ENCODE measurements around the gene STAC3.

Gene STAC3

DNA sequence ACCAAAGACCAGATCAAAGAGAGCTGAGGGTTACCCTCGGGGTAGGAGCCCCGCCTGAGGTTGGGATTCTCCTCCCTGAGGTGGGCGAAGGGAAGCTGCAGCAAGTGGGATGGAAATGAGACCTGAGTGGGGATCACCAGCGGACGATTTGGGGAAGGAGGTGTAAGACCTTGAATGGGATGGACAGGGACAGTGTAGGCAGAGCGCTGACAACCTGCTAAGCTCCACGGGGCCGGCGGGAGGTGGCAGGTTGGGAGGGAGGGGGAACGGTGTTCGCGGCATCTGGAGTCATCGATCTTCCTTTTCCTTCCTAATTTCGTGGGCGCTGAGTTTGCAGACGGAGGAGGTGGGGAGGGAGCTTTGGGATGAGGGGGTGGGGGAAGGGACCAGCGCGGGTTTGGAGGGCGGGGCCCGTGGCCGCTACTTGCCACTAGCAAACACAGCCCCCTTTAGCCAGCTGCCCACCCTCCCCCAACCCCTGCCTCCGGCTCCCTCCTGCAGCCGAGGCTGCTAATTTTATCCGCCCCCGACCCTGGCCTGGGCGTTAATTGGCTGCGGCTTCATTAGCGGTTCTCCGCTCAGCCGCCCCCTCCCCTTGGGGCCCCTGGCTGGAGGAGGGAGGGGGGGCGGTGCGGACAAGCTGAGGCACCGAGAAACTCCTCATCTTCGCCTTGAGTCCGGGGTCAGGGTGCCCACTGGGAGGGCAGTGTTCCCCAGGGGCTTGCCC is 24.2 kb downstream of the STAC3 start:
- POLR2A ChIA-PET: interaction anchor here (0.7 to 2.7 kb wide), 5 partner anchors 9 to 99 kb away, joined by 3 to 16 read pairs (median 4); partner anchors contain the start of gene LRP1
- TF ChIP-seq KLF9 (tag by site-specific recombination; IDR thresholded peaks at IDR 0.05; ENCODE audit: low read depth): peak; percentile 19; the same call in 1 of the 2 replicates
- TF ChIP-seq ZBTB17 (tag by site-specific recombination; IDR thresholded peaks at IDR 0.05): peak; percentile 95
- TF ChIP-seq, protein P1, sequence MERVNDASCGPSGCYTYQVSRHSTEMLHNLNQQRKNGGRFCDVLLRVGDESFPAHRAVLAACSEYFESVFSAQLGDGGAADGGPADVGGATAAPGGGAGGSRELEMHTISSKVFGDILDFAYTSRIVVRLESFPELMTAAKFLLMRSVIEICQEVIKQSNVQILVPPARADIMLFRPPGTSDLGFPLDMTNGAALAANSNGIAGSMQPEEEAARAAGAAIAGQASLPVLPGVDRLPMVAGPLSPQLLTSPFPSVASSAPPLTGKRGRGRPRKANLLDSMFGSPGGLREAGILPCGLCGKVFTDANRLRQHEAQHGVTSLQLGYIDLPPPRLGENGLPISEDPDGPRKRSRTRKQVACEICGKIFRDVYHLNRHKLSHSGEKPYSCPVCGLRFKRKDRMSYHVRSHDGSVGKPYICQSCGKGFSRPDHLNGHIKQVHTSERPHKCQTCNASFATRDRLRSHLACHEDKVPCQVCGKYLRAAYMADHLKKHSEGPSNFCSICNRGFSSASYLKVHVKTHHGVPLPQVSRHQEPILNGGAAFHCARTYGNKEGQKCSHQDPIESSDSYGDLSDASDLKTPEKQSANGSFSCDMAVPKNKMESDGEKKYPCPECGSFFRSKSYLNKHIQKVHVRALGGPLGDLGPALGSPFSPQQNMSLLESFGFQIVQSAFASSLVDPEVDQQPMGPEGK (tag by site-specific recombination; IDR thresholded peaks at IDR 0.05): peak; percentile 60; the same call in 1 of the 2 replicates
- peak; percentile 38; the same call in 1 of the 2 replicates for TF ChIP-seq KLF1 (tag by site-specific recombination; IDR thresholded peaks at IDR 0.05)
- TF ChIP-seq, protein P2, sequence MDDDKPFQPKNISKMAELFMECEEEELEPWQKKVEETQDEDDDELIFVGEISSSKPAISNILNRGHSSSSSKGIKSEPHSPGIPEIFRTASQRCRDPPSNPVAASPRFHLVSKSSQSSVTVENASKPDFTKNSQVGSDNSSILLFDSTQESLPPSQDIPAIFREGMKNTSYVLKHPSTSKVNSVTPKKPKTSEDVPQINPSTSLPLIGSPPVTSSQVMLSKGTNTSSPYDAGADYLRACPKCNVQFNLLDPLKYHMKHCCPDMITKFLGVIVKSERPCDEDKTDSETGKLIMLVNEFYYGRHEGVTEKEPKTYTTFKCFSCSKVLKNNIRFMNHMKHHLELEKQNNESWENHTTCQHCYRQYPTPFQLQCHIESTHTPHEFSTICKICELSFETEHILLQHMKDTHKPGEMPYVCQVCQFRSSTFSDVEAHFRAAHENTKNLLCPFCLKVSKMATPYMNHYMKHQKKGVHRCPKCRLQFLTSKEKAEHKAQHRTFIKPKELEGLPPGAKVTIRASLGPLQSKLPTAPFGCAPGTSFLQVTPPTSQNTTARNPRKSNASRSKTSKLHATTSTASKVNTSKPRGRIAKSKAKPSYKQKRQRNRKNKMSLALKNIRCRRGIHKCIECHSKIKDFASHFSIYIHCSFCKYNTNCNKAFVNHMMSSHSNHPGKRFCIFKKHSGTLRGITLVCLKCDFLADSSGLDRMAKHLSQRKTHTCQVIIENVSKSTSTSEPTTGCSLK (tag by site-specific recombination; IDR thresholded peaks at IDR 0.05): no peak
- no peak for TF ChIP-seq ZNF404 (tag by site-specific recombination; IDR thresholded peaks at IDR 0.05)
- peak; percentile 92 for TF ChIP-seq ZFHX2 (tag by site-specific recombination; conservative IDR thresholded peaks at IDR 0.05)
- TF ChIP-seq ZNF184 (tag by site-specific recombination; IDR thresholded peaks at IDR 0.05): no peak
- TF ChIP-seq ZNF366 (tag by site-specific recombination; conservative IDR thresholded peaks at IDR 0.05): 0 out of 2 replicates have a peak, but pooled peaks have one; percentile 22
- peak; percentile 48 for TF ChIP-seq SP2 (tag by site-specific recombination; IDR thresholded peaks at IDR 0.05)
- no peak for TF ChIP-seq ZNF585B (tag by site-specific recombination; IDR thresholded peaks at IDR 0.05)
- TF ChIP-seq EGR2 (tag by site-specific recombination; IDR thresholded peaks at IDR 0.05; ENCODE audit: low read depth): peak; percentile 89
- TF ChIP-seq, protein P3, sequence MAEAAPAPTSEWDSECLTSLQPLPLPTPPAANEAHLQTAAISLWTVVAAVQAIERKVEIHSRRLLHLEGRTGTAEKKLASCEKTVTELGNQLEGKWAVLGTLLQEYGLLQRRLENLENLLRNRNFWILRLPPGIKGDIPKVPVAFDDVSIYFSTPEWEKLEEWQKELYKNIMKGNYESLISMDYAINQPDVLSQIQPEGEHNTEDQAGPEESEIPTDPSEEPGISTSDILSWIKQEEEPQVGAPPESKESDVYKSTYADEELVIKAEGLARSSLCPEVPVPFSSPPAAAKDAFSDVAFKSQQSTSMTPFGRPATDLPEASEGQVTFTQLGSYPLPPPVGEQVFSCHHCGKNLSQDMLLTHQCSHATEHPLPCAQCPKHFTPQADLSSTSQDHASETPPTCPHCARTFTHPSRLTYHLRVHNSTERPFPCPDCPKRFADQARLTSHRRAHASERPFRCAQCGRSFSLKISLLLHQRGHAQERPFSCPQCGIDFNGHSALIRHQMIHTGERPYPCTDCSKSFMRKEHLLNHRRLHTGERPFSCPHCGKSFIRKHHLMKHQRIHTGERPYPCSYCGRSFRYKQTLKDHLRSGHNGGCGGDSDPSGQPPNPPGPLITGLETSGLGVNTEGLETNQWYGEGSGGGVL (tag by site-specific recombination; IDR thresholded peaks at IDR 0.05): peak; percentile 58
- TF ChIP-seq GLIS2 (tag by site-specific recombination; IDR thresholded peaks at IDR 0.05): 0 out of 2 replicates have a peak, but pooled peaks have one; percentile 19
- peaks cover 7% of the 10 kb centered on the region for H3K4me1 ChIP-seq (ENCODE audit: control insufficient read depth, insufficient read depth, low read length)
- no peak overlapping the region for H3K27ac ChIP-seq (ENCODE audit: extremely low read depth, low read depth, low read length)
- H3K4me3 ChIP-seq (ENCODE audit: low read depth, low read length): no peak overlapping the region; the same call in 1 of the 2 replicates
- H3K9me3 ChIP-seq (ENCODE audit: control insufficient read depth, insufficient read depth, low read depth, low read length): no peaks in the 10 kb centered on the region
- peaks cover 0 to 12% of the 10 kb centered on the region in 2 experiments; a peak in 1 of 3 replicates for H3K36me3 ChIP-seq (ENCODE audit: control insufficient read depth in 2 of 2, insufficient read depth in 1 of 2, low read length in 2 of 2)
- CTCF ChIA-PET: interaction anchor here (0.6 to 23.3 kb wide), 5 partner anchors 11 to 232 kb away, joined by 3 to 628 read pairs (median 5); partner anchors contain the start of genes GLI1 and NXPH4

DNA sequence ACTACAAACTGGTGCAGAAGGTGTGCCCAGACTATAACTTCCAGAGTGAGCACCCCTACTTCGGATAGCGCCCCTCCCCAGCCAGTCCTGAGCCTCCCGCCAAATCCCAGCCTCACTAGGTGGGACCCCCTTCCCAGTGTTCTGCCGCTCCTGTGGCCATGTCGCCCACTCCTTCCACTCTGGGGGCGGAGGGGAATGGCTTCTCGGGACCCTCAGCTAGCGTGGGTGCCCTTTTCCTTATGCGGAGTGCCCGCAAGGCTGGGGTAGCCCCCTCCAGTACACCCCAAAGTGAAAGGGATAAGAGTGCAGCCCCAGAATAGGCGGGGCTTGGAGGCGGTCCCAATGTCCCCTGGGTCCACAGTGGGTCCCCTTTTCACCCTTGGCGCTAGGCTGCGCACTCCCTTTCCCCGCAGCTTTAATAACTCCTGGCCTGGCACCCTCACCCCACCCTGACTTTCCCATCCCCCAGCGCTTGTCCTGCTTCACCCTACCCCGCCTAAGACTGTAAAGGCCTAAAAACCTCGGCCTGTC is 25.2 kb downstream of the STAC3 start:
- Histone ChIP-seq H3K4me3 (ENCODE audit: low read depth, low read length) (no peak overlapping the region), H3K9me3 (ENCODE audit: control insufficient read depth, insufficient read depth, low read depth, low read length) (no peaks in the 10 kb centered on the region), H3K4me1 (ENCODE audit: control insufficient read depth, insufficient read depth, low read length) (peaks cover 5% of the 10 kb centered on the region), H3K36me3 (ENCODE audit: control insufficient read depth in 2 of 2, insufficient read depth in 1 of 2, low read length in 2 of 2) (peaks cover 0 to 1% of the 10 kb centered on the region in 2 experiments; a peak in 1 of 3 replicates), H3K27ac (ENCODE audit: extremely low read depth, low read depth, low read length) (no peak overlapping the region)
- ChIA-PET POLR2A (interaction anchor here (1.1 to 2.7 kb wide), 2 partner anchors 14 to 17 kb away, joined by 3 to 16 read pairs; no protein-coding TSS in a partner anchor), CTCF (interaction anchor here (0.6 to 23.3 kb wide), 5 partner anchors 10 to 227 kb away, joined by 3 to 628 read pairs (median 6); partner anchors contain the start of gene NXPH4)
- TF ChIP-seq GLI2 (tag by site-specific recombination; IDR thresholded peaks at IDR 0.05; ENCODE audit: borderline replicate concordance, low read depth) (no peak), ZNF660 (tag by site-specific recombination; IDR thresholded peaks at IDR 0.05) (no peak), ZNF76 (tag by site-specific recombination; IDR thresholded peaks at IDR 0.05; ENCODE audit: borderline replicate concordance, low read depth) (no peak), ZBTB8A (tag by site-specific recombination; IDR thresholded peaks at IDR 0.05) (peak; percentile 56; the same call in 1 of the 2 replicates), ZNF266 (tag by site-specific recombination; IDR thresholded peaks at IDR 0.05; ENCODE audit: low read depth) (no peak), KLF16 (tag by site-specific recombination; IDR thresholded peaks at IDR 0.05) (no peak), ZNF658 (tag by site-specific recombination; IDR thresholded peaks at IDR 0.05) (no peak), ZNF202 (tag by site-specific recombination; IDR thresholded peaks at IDR 0.05; ENCODE audit: borderline replicate concordance) (no peak), EGR2 (tag by site-specific recombination; IDR thresholded peaks at IDR 0.05; ENCODE audit: low read depth) (0 out of 2 replicates have a peak, but pooled peaks have one; percentile 11), ZNF324 (tag by site-specific recombination; IDR thresholded peaks at IDR 0.05) (no peak)
- TF ChIP-seq, protein P4, sequence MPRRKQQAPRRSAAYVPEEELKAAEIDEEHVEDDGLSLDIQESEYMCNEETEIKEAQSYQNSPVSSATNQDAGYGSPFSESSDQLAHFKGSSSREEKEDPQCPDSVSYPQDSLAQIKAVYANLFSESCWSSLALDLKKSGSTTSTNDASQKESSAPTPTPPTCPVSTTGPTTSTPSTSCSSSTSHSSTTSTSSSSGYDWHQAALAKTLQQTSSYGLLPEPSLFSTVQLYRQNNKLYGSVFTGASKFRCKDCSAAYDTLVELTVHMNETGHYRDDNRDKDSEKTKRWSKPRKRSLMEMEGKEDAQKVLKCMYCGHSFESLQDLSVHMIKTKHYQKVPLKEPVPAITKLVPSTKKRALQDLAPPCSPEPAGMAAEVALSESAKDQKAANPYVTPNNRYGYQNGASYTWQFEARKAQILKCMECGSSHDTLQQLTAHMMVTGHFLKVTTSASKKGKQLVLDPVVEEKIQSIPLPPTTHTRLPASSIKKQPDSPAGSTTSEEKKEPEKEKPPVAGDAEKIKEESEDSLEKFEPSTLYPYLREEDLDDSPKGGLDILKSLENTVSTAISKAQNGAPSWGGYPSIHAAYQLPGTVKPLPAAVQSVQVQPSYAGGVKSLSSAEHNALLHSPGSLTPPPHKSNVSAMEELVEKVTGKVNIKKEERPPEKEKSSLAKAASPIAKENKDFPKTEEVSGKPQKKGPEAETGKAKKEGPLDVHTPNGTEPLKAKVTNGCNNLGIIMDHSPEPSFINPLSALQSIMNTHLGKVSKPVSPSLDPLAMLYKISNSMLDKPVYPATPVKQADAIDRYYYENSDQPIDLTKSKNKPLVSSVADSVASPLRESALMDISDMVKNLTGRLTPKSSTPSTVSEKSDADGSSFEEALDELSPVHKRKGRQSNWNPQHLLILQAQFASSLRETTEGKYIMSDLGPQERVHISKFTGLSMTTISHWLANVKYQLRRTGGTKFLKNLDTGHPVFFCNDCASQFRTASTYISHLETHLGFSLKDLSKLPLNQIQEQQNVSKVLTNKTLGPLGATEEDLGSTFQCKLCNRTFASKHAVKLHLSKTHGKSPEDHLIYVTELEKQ (tag by site-specific recombination; IDR thresholded peaks at IDR 0.05; ENCODE audit: borderline replicate concordance): no peak

Measured in HEK293 (cell line).